ENCODE measurements around the gene FBF1. TPM values are rescaled to one million over a fixed set of nuclear protein-coding genes. Genes with fewer than 3 reads are reported as not detected.

The FBF1 gene
- total and polyA plus RNA-seq, 9 of the 15 experiments (the other 6 are each of a cell fraction or from before 2014, with no cell fraction given) = 0.46 to 14.9 (median 7.5) TPM

GRCh38 chr17:75917141-75917916 is 23.5 kb downstream of the FBF1 start:
- H2AFZ ChIP-seq (ENCODE audit: low read depth, low read length) = no peak overlapping the region
- TF ChIP-seq C11orf30 (IDR thresholded peaks at IDR 0.05; ENCODE audit: low read depth) = no peak
- TF ChIP-seq MLX (CRISPR knock-in tag; conservative IDR thresholded peaks at IDR 0.05) = no peak
- TF ChIP-seq ZNF586 (CRISPR knock-in tag; conservative IDR thresholded peaks at IDR 0.05) = no peak
- TF ChIP-seq POLR2G (IDR thresholded peaks at IDR 0.05; ENCODE audit: low read depth, low read length) = 0 out of 2 replicates have a peak, but pooled peaks have one; percentile 13
- no peak for TF ChIP-seq MITF (IDR thresholded peaks at IDR 0.05)
- TF ChIP-seq MTA1 (IDR thresholded peaks at IDR 0.05; ENCODE audit: borderline replicate concordance) = no peak
- no peak for TF ChIP-seq ZNF146 (CRISPR knock-in tag; IDR thresholded peaks at IDR 0.05; ENCODE audit: unreplicated experiment)
- no peak for TF ChIP-seq SRSF9 (IDR thresholded peaks at IDR 0.05; ENCODE audit: borderline replicate concordance, low read depth, low read length)
- FAIRE-seq = no peak
- no peak overlapping the region for H3K9ac ChIP-seq (ENCODE audit: insufficient read depth in 1 of 2, low read depth in 2 of 2, low read length in 2 of 2)
- ATAC-seq = no peak
- in situ Hi-C loops (cut with MboI) (no loop called here), intact Hi-C loops (cut with micrococcal nuclease) (no loop called here)
- no peak overlapping the region for H3K4me3 ChIP-seq
- no TSS peak for BruUV-seq (replicated peaks)
- 76% methylated on average over 17 of the region's 23 CpGs for WGBS (ENCODE audit: insufficient coverage, low coverage, missing lambda C conversion rate)
- H3K4me1 ChIP-seq (replicated peaks in 1 of 2; ENCODE audit: control insufficient read depth in 2 of 2, insufficient read depth in 2 of 2, low read length in 2 of 2) = peaks cover 0 to 42% of the 10 kb centered on the region in 2 experiments; a peak in 2 of 5 replicates
- no peaks in the 10 kb centered on the region for H3K9me1 ChIP-seq (ENCODE audit: control insufficient read depth, insufficient read depth, low read length)
- H3K79me2 ChIP-seq (ENCODE audit: control insufficient read depth, insufficient read depth, low read length) = no peaks in the 10 kb centered on the region
- CTCF ChIA-PET (ENCODE audit: low intra/inter-chr PET ratio) = no interaction called here
- no peak overlapping the region for H3K4me2 ChIP-seq (ENCODE audit: insufficient read depth, low read length)
- no peak for DNase-seq (ENCODE audit: extremely low read depth in 1 of 4, low spot score in 3 of 4)
- POLR2A ChIA-PET = interaction anchor here (1.1 to 1.4 kb wide), 3 partner anchors 10 to 152 kb away, joined by 3 to 5 read pairs (median 3); partner anchors contain the start of gene GALK1
- no peaks in the 10 kb centered on the region for H3K9me3 ChIP-seq (replicated peaks; ENCODE audit: control insufficient read depth, insufficient read depth, low read depth, low read length)
- 0 out of 3 replicates have a peak, but pooled peaks cover 3% of the 10 kb centered on the region for H3K36me3 ChIP-seq (ENCODE audit: control insufficient read depth, insufficient read depth, low read length)
- no peak overlapping the region for H3K27ac ChIP-seq (ENCODE audit: extremely low read depth, low read depth, low read length)
- H3K27me3 ChIP-seq (ENCODE audit: control insufficient read depth in 2 of 2, insufficient read depth in 2 of 2, low read length in 2 of 2) = no peaks in the 10 kb centered on the region
- H4K20me1 ChIP-seq (replicated peaks; ENCODE audit: control insufficient read depth, insufficient read depth, low read length) = no peaks in the 10 kb centered on the region
